ENCODE results near the gene ARHGEF11. TPM values are rescaled to one million over a fixed set of nuclear protein-coding genes. Genes with fewer than 3 reads are reported as not detected.

Gene ARHGEF11
- total RNA-seq, 3 donors from 2014 or later = 31.1 to 50.4 (median 33.1) TPM

GRCh38 chr1:156905651-156906050, 139.9 kb downstream of the ARHGEF11 start:
- H3K36me3 ChIP-seq = no peaks in the 10 kb centered on the region
- TF ChIP-seq CTCF (IDR thresholded peaks at IDR 0.05) = no peak
- TF ChIP-seq POLR2AphosphoS5 (IDR thresholded peaks at IDR 0.05) = no peak
- no peak for TF ChIP-seq POLR2A (IDR thresholded peaks at IDR 0.05)
- H3K9me3 ChIP-seq = no peaks in the 10 kb centered on the region
- H3K27ac ChIP-seq = peak overlapping the region in 1 of 2 donors; percentile 48
- peaks cover 0 to 14% of the 10 kb centered on the region in 2 donors for H3K4me1 ChIP-seq
- intact Hi-C loops (cut with DNase I; ENCODE audit: low total_unique reads) = no loop called here
- no peak for DNase-seq (ENCODE audit: low spot score in 2 of 2)
- H3K4me3 ChIP-seq = no peak overlapping the region
- peaks cover 0 to 19% of the 10 kb centered on the region in 2 donors for H3K27me3 ChIP-seq

GRCh38 chr1:156905176-156905575, 140.4 kb downstream of the ARHGEF11 start:
- no peak for DNase-seq (ENCODE audit: low spot score in 2 of 2)
- Histone ChIP-seq H3K36me3 (no peaks in the 10 kb centered on the region), H3K27ac (peak overlapping the region in 1 of 2 donors; percentile 48), H3K27me3 (peaks cover 0 to 14% of the 10 kb centered on the region in 2 donors), H3K4me1 (peaks cover 0 to 17% of the 10 kb centered on the region in 2 donors), H3K9me3 (no peaks in the 10 kb centered on the region), H3K4me3 (no peak overlapping the region)
- intact Hi-C loops (cut with DNase I; ENCODE audit: low total_unique reads) = no loop called here
- no peak for TF ChIP-seq CTCF (IDR thresholded peaks at IDR 0.05)
- no peak for TF ChIP-seq POLR2A (IDR thresholded peaks at IDR 0.05)
- no peak for TF ChIP-seq POLR2AphosphoS5 (IDR thresholded peaks at IDR 0.05)

GRCh38 chr1:156904187-156904959, 141.2 kb downstream of the ARHGEF11 start:
- DNase-seq (ENCODE audit: low spot score in 2 of 2) = no peak
- Histone ChIP-seq H3K27ac (peak overlapping the region in 1 of 2 donors; percentile 74), H3K4me1 (peaks cover 0 to 17% of the 10 kb centered on the region in 2 donors)

GRCh38 chr1:156903328-156904091, 142.0 kb downstream of the ARHGEF11 start:
- peaks cover 0 to 17% of the 10 kb centered on the region in 2 donors for H3K4me1 ChIP-seq
- peak overlapping the region in 1 of 2 donors; percentile 97 for H3K27ac ChIP-seq
- intact Hi-C loops (cut with DNase I; ENCODE audit: low total_unique reads) = no loop called here
- no peaks in the 10 kb centered on the region for H3K36me3 ChIP-seq
- DNase-seq (ENCODE audit: low spot score in 2 of 2) = no peak
- no peaks in the 10 kb centered on the region for H3K9me3 ChIP-seq
- H3K4me3 ChIP-seq = peak overlapping the region in 1 of 3 donors; percentile 15
- TF ChIP-seq POLR2A (IDR thresholded peaks at IDR 0.05) = no peak
- no peak for TF ChIP-seq CTCF (IDR thresholded peaks at IDR 0.05)
- no peak for TF ChIP-seq POLR2AphosphoS5 (IDR thresholded peaks at IDR 0.05)
- H3K27me3 ChIP-seq = peaks cover 0 to 5% of the 10 kb centered on the region in 2 donors

More at GRCh38 chr1:156904187-156904959, 141.2 kb downstream of the ARHGEF11 start:
- H3K36me3 ChIP-seq = no peaks in the 10 kb centered on the region
- no peaks in the 10 kb centered on the region for H3K9me3 ChIP-seq
- no peak for TF ChIP-seq CTCF (IDR thresholded peaks at IDR 0.05)
- TF ChIP-seq POLR2A (IDR thresholded peaks at IDR 0.05) = no peak
- TF ChIP-seq POLR2AphosphoS5 (IDR thresholded peaks at IDR 0.05) = no peak
- peaks cover 0 to 10% of the 10 kb centered on the region in 2 donors for H3K27me3 ChIP-seq
- intact Hi-C loops (cut with DNase I; ENCODE audit: low total_unique reads) = no loop called here
- peak overlapping the region in 1 of 3 donors; percentile 15 for H3K4me3 ChIP-seq
